Colon (tissue), 2 donors: ENCODE data around the gene LONRF3.
A peak's percentile ranks its signal among the peaks of the same experiment; 100 is the strongest.
"Not testable (repeated sequence)": the region's sequence is repeated elsewhere in the genome, so short reads cannot be mapped to it uniquely, and the experiment has no call there.

Experiments
- FAIRE-seq: peaks from 2 replicates; lab custom pipeline; 2012; peaks lifted over from hg19 to GRCh38; lab: Jason Lieb, UNC
- donor health status: control.
- donor health status: control.

LONRF3 gene

DNA sequence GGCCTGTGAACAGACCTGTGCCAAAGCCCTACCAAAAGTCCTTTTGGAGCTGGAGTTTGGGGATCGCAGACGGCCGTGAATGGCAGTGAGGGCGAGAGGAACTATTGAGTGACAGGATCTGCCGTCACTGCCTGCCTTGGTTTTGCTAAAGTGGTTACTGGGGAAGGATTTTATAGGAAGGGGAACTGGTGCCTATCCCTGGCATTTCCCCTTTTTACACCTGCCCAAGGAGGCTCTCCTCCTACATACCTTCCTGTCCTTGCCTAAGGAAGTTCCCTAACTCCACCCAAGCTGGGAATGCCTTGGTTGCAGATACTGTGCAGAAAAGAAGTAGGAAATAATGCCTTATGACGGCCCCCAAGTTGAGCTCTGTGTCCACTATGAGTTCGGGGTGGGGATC lies 14.5 kb downstream of the LONRF3 start:
- FAIRE-seq: no peak

DNA sequence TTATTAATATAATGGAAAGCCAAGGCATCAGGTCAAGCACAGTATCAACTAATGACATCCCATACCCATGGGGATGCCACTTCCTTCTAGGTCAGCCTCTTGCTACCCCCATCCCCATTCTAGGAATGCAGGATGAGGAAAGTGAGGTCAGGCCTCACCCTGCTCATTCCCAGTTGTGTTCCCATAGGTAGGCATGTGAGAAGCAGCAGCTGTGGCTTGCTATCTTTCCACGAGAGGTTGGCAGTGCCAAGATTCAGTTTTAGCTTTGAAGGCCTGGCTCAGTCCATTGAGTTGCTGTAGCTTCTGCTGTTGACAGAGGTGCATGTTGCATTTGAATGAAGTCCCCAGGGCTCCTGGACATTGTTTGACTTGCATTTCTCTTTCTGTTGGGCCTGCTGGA lies 15.5 kb downstream of the LONRF3 start:
- FAIRE-seq: no peak

DNA sequence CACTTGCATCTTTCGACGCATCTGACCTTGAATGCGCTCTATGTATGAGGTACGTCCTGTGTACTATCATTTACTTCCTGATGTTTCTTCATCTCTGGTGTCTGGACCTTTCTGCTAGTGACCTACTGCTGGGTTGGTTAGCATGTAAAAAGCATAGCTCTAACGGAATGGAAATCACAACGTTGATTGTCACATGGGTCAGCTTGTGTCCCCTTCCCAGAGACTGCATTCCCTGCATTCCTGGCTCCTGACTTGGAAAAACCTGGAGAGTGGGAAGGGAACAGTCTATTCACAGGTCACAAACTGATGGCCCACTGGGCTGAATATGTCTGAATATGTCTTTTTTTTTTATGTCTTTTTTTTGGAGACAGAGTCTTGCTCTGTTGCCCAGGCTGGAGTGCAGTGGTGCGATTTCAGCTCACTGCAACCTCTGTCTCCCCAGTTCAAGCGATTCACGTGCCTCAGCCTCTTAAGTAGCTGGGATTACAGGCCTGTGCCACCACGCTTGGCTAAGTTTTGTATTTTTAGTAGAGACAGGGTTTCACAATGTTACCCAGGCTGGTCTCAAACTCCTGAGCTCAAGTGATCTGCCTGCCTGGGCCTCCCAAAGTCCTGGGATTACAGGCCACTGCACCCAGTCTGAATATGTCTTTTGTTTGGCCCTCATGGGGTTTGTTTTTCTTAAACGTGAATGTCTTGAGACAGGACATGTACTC lies 16.3 kb downstream of the LONRF3 start:
- FAIRE-seq: no peak

DNA sequence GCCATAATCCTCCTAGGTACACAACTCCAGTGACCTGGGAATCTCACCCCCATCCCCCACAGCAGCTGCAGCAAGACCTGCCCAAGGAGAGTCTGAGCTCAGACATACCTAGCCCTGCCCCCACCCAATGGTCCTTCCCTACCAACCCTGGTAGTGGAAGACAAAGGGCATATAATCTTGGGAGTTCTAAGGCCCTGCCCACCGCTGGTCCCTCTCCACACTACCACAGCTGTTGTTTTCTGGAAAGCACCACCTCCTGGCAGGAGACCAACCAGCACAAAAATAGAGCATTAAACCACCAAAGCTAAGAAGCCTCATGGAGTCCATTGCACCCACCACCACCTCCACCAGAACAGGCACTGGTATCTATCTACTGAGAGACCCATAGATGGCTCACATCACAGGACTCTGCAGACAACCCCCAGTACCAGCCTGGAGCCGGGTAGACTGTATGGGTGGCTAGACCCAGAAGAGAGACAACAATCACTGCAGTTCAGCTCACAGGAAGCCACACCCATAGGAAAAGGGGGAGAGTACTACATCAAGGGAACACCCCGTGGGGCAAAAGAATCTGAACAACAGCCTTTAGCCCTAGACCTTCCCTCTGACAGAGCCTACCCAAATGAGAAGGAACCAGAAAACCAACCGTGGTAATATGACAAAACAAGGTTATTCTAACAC lies 18.2 kb downstream of the LONRF3 start:
- FAIRE-seq: not testable (repeated sequence)

DNA sequence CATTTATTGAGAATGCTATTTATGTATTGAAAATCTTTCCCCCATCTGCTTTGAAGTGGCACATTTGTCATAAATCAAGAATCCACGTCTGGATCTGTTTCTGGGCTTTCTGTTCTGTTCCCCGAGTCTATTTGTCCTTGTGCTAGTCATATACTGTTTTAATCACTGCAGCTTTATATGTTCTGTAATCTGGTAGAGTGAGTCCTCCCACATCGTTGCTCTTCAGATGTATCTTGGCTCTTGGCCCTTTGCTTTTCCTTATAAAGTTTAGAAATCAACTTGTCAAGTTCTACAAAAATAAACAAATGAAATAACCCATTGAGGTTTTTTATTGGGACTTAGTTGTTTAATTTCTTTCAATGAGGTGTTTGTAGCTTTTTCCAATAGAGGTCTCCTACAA lies 29.0 kb downstream of the LONRF3 start:
- no peak for FAIRE-seq

DNA sequence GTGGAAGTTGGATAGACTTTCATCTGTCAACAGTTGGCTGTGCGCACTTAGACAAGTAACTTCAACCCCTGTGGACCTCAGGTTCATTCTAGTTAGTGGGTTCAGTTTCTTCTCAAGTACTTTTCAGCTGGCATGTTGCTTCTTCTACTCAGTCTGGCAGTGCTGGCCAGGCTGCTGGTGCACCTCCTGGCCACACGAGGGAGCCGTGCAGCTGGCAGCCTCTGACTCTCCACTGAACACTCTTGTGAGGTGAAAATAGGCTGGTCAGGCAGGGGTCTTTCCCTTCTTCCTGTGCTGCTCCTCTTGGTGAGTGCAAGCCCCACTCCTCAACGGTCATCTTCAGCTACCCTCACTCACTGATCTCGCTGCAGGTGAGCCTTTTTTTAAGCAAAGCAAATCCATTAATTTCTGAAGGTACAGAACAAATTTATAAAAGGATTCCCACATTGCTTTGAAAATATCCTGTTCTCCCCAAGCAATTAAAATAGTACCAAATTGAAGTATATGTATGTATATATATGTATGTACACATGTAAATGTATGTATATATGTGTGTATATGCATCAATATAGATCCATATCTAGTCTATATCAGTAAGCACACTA lies 30.6 kb downstream of the LONRF3 start:
- FAIRE-seq: peak; percentile 18

DNA sequence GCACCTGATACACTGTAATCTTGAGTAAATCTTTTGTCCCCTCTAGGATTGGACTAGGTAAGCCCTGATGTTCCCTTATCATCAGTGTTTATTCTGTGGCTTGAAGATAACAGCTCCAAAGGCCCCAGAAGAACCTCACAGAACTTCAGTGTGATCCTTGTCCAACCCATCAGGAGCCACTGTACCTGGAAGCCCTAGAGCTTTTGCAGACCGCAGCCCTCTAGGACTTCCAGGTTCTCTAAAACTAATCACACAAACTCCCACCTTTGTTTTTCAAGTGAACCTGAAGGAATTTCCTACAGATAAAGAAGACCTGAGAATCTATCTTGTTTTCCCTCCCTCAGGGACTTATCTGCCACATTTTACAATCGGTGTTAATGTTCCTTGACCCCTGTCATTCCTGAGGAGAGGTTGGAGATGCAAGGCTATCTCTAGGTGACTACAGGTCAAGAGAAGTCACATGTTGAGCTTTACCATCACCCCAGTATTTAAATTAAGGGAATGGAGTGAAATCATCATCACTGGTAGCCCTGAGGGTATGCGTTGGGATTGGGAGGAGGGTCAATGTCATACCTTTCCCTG lies 32.9 kb downstream of the LONRF3 start:
- FAIRE-seq: no peak

DNA sequence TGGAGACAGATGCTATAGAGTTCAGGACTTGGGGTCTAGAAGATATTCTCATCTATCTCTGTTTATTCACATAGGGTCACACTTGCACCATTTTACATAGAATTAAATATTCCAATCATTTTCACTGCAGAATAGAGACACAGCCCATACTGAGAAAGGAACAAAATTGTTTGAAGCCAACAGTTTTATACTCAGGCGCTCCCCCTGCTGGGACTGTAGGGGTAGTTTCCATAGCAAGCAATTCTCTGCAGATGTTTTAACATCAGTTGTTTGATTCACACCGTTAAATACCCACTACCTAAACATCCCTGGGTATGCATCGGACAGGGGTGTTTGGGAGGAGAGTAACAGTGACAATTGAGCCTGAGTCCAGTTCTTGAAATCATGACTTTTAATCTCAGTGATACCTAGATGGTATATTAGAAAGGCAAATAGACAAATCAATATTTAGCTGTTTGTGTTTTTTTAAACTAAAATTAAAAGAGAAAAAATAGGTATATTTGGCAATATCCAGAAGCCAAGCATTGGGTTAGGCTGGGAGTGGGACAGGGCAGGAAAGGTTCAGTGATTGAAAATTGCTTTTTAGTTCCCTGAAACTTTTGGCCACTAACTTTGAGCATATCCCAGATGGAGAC lies 33.8 kb downstream of the LONRF3 start:
- no peak for FAIRE-seq

DNA sequence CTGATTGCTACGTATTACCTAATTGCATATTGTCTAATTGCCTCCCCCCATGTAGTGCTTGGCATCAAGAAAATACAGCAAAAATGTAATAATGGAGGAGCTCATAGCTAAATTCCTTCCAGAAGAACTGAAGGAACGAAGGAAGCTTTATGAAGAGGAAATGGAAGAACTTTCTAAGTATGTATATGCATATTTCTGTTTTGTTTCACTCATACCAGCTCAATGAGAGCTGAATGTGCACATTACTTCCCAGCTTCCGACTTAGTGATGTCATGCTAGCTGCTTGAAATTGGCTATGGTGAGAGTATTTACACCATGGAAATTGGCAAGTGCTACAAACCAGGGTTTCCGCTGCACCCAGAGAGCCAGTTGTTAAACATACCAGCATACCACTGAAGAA lies 34.7 kb downstream of the LONRF3 start:
- FAIRE-seq: no peak

DNA sequence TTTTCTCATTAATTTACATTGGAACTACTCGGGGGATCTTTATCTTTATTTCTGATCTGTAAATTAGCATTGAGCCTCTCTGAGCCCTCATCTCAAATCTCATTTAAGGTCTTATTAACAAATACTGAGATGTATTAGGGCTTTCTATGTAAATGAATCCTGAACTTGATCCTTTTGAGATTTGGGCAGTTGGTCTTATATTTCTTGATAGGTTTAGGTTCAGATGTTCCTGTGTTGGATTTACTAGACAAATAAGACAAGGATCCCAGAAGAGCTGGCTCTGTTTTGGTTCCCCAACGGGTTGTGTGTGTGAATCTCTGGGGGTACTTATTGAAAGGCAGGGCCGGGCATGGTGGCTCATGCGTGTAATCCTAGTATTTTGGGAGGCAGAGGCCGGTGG lies 36.1 kb downstream of the LONRF3 start:
- no peak for FAIRE-seq

DNA sequence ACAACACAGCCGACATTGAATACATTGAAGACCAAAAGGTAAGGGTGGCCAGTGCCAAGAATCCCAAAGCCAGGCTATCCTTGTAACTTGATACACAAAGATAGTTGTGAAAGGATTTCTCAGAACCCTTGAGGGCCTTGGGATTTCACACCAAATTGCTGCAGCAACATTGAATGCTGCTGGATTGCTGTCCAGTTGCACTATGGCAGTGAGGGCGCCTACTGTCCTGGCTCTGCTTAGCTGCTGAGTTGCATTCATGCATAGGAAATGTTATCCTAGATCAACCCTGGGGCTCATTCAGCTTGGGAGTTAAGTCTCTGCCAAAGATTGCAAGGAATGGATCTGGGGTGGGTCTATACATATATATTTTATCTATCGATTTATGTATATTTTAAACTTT lies 38.7 kb downstream of the LONRF3 start:
- no peak for FAIRE-seq

DNA sequence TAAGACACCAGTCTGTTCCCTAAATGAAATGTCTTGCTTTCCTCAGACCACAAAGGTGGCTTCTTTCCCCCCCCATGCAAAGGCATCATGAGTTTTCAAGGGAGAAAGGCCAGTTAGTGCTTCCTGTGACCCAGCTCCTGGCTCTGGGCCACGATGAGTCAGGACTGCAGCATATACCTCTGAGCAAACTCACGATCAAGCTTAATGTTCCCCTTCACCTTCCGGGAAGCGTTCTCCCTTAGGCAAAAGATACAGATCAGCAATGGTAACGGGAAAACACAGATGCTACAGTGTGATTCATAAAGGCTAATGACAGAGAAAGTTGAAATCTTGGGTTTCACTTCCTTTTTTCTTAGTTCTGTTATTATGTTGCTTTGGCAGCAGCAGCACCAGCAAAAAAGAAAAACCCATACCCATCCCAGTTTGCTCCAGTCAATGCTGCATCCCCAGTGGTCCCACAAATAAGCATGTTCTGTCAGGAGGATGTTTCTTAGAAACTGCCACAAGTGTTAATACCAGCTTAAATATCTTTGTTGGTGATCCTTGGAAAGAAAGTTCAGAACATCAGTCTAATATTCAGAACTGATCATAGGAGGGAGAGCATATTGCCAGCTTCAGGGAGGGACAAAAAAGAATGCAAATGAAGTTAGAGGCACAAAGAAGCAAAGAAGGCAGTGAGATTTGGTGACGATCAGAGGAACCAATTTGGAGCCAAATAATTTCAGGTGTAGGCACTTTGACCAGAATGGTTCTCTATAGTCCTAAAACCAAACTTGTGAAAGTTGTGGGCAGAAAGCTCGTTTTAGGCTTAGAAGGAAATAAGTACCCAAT lies 41.2 kb downstream of the LONRF3 start:
- no peak for FAIRE-seq

DNA sequence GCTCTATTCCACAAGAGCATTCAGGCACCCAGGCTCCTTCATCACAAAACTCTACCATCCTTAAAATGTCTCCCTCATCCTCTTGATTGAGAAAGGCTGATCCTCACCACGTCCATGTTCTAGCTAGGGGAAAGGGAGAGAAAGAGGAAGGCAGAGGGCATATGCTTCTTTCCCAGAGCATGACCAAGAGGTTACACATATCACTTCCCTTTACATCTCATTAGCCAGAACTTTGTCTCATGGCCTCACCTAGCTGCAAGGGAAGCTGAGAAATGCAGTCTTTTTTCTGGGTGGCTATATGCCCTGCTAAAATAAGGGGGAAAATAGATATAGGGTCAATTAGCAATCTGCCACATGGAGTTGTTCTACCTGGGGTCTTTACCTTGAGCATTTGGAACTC lies 42.7 kb downstream of the LONRF3 start:
- FAIRE-seq: no peak

DNA sequence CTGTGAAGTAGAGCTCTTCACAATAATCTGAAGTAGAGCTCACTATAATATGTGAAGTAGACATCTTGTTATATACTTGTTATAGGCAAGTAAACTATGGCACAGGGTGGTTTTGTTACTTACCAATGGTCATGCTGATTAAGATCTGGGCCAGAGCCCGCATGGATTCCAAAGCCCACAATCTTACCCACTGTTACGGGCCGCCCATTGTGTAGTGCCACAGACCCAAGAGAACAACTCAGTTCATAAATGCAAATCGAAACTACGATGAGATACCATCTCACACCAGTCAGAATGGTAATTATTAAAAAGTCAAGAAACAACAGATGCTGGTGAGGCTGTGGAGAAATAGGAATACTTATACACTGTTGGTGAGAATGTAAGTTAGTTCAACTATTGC lies 51.5 kb downstream of the LONRF3 start:
- FAIRE-seq: no peak

DNA sequence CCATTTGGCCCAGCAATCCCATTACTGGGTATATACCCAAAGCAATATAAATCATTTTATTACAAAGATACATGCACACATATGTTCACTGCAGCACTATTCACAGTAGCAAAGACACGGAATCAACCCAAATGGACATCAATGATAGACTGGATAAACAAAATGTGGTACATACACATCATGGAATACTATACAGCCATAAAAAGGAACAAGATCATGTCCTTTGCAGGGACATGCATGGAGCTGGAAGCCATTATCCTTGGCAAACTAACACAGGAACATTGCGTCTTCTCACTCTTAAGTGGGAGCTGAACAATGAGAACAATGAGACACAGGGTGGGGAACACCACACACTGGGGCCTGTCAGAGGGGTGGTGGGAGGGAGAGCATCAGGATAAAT lies 51.9 kb downstream of the LONRF3 start:
- FAIRE-seq: not testable (repeated sequence)

DNA sequence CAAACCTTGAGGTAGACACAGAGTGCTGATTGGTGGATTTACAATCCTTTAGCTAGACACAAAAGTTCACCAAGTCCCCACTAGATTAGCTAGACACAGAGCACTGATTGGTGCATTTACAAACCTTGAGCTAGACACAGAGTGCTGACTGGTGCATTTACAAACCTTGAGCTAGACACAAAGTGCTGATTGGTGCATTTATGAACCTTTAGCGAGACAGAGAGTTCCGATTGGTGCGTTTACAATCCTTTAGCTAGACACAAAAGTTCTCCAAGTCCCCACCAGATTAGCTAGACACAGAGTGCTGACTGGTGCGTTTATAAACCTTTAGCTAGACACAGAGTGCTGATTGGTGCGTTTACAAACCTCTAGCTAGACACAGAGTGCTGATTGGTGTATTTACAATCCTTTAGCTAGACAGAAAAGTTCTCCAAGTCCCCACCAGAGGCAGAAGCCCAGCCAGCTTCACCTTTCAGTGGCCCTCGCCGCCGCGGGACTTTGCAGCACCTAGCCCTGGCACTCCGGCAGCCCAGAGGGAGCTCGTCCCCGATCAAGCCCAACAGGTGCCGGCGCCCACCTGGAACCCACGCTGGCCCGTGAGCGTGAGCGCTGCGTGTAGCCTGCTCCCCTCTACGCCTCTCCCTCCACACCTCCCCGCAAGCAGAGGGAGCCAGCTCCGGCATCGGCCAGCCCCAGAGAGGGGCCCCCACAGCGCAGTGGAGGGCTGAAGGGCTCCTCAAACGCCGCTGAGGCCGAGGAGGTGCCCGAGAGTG lies 53.7 kb downstream of the LONRF3 start:
- not testable (repeated sequence) for FAIRE-seq

DNA sequence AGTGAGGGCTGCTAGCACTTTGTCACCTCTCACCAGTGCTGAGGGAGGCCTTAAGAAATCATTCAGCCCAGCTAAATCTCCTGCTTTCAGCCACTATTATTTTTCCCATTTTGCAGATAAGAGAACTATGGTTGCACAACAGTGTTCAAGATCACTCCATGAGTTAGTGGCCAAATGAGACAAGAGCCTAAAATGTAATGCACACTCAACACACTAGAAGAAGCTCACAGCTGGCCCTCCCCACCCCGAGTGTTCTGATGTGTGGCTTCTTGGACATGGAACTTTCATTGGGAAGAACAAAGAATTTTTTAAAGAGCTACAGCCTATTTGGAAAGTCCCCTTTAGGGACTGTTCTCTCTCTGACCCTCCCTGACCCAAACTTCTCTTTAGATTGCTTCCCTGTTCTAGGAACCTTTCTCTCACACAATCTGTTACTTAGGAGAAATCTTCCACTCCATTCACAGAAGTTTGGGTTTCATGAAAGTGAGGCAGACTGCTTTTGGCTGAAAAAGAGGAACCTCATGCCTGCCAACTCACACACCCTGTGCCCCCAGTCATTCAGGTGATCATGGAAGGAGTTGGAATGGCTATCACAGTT lies 54.4 kb downstream of the LONRF3 start:
- FAIRE-seq: no peak

DNA sequence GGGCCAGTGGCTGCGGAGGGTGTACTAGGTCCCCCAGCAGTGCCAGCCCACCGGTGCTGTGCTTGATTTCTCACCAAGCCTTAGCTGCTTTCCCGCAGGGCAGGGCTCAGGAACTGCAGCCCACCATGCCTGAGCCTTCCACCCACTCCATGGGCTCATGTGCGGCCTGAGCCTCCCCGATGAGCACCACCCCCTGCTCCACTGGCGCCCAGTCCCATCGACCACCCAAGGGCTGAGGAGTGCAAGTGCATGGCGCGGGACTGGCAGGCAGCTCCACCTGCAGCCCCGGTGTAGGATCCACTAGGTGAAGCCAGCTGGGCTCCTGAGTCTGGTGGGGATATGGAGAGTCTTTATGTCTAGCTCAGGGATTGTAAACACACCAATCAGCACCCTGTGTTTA lies 55.2 kb downstream of the LONRF3 start:
- FAIRE-seq: not testable (repeated sequence)

DNA sequence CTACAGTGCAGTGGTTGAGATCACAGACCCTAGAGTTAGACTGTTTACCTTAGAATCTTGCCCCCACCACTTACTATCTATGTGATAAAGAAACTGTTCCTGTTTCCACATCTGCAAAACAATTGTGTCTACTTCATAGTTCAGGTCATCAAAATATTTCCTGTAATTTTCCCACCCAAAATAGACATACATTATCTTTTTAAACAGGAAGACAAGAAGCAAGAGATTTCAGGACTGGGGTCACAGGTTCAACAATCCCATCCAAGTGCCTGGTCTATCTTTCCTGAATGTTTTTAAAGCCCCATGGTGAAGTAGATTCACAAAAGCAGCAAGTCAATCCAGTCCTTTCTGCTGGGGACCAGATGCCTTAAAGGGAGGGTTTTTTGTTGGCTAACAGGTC lies 56.6 kb downstream of the LONRF3 start:
- FAIRE-seq: no peak
